HEK293 (cell line): ENCODE measurements around the gene DRG1.

Experiments
- CTCF ChIA-PET: fragments of 350-600 bp; formaldehyde crosslinking; extraction: SDS; loops from one replicate; lab custom pipeline; 2021; ENCODE audit warnings: antibody characterized with exemption; lab: Yijun Ruan, JAX
- POLR2A ChIA-PET: fragments of 300-600 bp; formaldehyde crosslinking; extraction: SDS; loops from one replicate; lab custom pipeline; 2020; ENCODE audit warnings: antibody characterized with exemption, inconsistent platforms; lab: Yijun Ruan, JAX
- H3K27ac ChIP-seq: fragments of 200-500 bp; sonication (Bioruptor generic); 2 replicates; pipeline ENCODE4 v1.5.1; 2014; ENCODE audit warnings: low read depth, low read length, control low read depth, inconsistent platforms; ENCODE audit errors: extremely low read depth
- H3K36me3 ChIP-seq, 2 experiments: fragments of 200-500 bp in 1 of 2; sonication (Bioruptor generic) in 1 of 2; 1 replicate in 1 of 2; 2 replicates in 1 of 2; pipeline ENCODE4 v1.5.1; 2014 to 2017; ENCODE audit warnings: inconsistent platforms in 2 of 2, low read length in 2 of 2; ENCODE audit not compliant: control insufficient read depth in 2 of 2, insufficient read depth in 1 of 2
- H3K4me1 ChIP-seq: fragments of 200-500 bp; sonication (Bioruptor generic); 2 replicates; pipeline ENCODE4 v1.5.1; 2014; ENCODE audit warnings: mild to moderate bottlenecking, low read length, inconsistent platforms; ENCODE audit not compliant: control insufficient read depth, insufficient read depth
- H3K4me3 ChIP-seq: 2 replicates; pipeline ENCODE4 v1.5.1; 2011; ENCODE audit warnings: low read depth, mild to moderate bottlenecking, control low read depth, low read length, moderate library complexity
- H3K9me3 ChIP-seq: fragments of 200-500 bp; sonication (Bioruptor generic); 2 replicates; pipeline ENCODE4 v1.5.1; 2014; ENCODE audit warnings: low read depth, low read length, inconsistent platforms; ENCODE audit not compliant: control insufficient read depth, insufficient read depth
- ELK4 ChIP-seq: IDR thresholded peaks from 2 replicates; pipeline ENCODE4 v1.6.1; 2011; ENCODE audit warnings: mild to moderate bottlenecking, low read depth, low read length, borderline replicate concordance
- GFI1B ChIP-seq: fragments of 450-650 bp; formaldehyde crosslinking; IDR thresholded peaks from 2 replicates; pipeline ENCODE4 v1.5.1; 2016; ENCODE audit warnings: missing biosample characterization, missing genetic modification characterization
- MYNN ChIP-seq: fragments of 450-650 bp; formaldehyde crosslinking; IDR thresholded peaks from 2 replicates; pipeline ENCODE4 v1.5.1; 2016; ENCODE audit warnings: missing biosample characterization, missing genetic modification characterization, borderline replicate concordance
- MZF1 ChIP-seq: fragments of 450-650 bp; formaldehyde crosslinking; IDR thresholded peaks from 2 replicates; pipeline ENCODE4 v1.5.1; 2017; ENCODE audit warnings: missing biosample characterization, missing genetic modification characterization, borderline replicate concordance
- SETDB1 ChIP-seq: IDR thresholded peaks from one replicate; pipeline ENCODE4 v1.6.1; 2017; ENCODE audit warnings: mild to moderate bottlenecking, low read length, moderate library complexity, mixed read lengths; ENCODE audit not compliant: insufficient read length
- SP2 ChIP-seq: fragments of 450-650 bp; formaldehyde crosslinking; IDR thresholded peaks from 2 replicates; pipeline ENCODE4 v1.5.1; 2016; ENCODE audit warnings: missing biosample characterization, missing genetic modification characterization
- SP3 ChIP-seq: fragments of 450-650 bp; formaldehyde crosslinking; IDR thresholded peaks from 2 replicates; pipeline ENCODE4 v1.5.1; 2016; ENCODE audit warnings: missing biosample characterization, missing genetic modification characterization
- ZFP69B ChIP-seq: fragments of 450-650 bp; formaldehyde crosslinking; IDR thresholded peaks from 2 replicates; pipeline ENCODE4 v1.5.1; 2016; ENCODE audit warnings: missing biosample characterization, missing genetic modification characterization
- ZNF132 ChIP-seq: fragments of 450-650 bp; formaldehyde crosslinking; IDR thresholded peaks from 2 replicates; pipeline ENCODE4 v1.5.1; 2017; ENCODE audit warnings: missing biosample characterization, missing genetic modification characterization, borderline replicate concordance
- ZNF2 ChIP-seq: fragments of 450-650 bp; formaldehyde crosslinking; IDR thresholded peaks from 2 replicates; pipeline ENCODE4 v1.5.1; 2016; ENCODE audit warnings: missing biosample characterization, missing genetic modification characterization
- ZNF214 ChIP-seq: fragments of 450-650 bp; formaldehyde crosslinking; IDR thresholded peaks from 2 replicates; pipeline ENCODE4 v1.5.1; 2017; ENCODE audit warnings: missing biosample characterization, mild to moderate bottlenecking, missing genetic modification characterization, borderline replicate concordance
- ZNF223 ChIP-seq: fragments of 450-650 bp; formaldehyde crosslinking; IDR thresholded peaks from 2 replicates; pipeline ENCODE4 v1.5.1; 2016; ENCODE audit warnings: missing biosample characterization, missing genetic modification characterization
- ZNF26 ChIP-seq: fragments of 450-650 bp; formaldehyde crosslinking; IDR thresholded peaks from 2 replicates; pipeline ENCODE4 v1.5.1; 2016; ENCODE audit warnings: missing biosample characterization, missing genetic modification characterization
- ZNF274 ChIP-seq, 2 experiments: fragments of 200-500 bp in 1 of 2; fragments of 450-650 bp in 1 of 2; sonication (Bioruptor generic) in 1 of 2; formaldehyde crosslinking in 1 of 2; IDR thresholded peaks; 2 replicates each; pipeline versions ENCODE4 v1.5.1 to v1.6.1; 2014 to 2016; ENCODE audit warnings: borderline replicate concordance in 1 of 2, inconsistent platforms in 1 of 2, low read length in 1 of 2, missing biosample characterization in 1 of 2, missing genetic modification characterization in 1 of 2
- ZNF311 ChIP-seq: fragments of 450-650 bp; formaldehyde crosslinking; IDR thresholded peaks from 2 replicates; pipeline ENCODE4 v1.5.1; 2017; ENCODE audit warnings: missing biosample characterization, missing genetic modification characterization, borderline replicate concordance
- ZNF350 ChIP-seq: fragments of 450-650 bp; formaldehyde crosslinking; IDR thresholded peaks from 2 replicates; pipeline ENCODE4 v1.5.0; 2017; ENCODE audit warnings: missing biosample characterization, mild to moderate bottlenecking, missing genetic modification characterization
- ZNF404 ChIP-seq: fragments of 450-650 bp; formaldehyde crosslinking; IDR thresholded peaks from 2 replicates; pipeline ENCODE4 v1.5.1; 2017; ENCODE audit warnings: missing biosample characterization, missing genetic modification characterization
- ZNF48 ChIP-seq: fragments of 450-650 bp; formaldehyde crosslinking; IDR thresholded peaks from 2 replicates; pipeline ENCODE4 v1.5.1; 2016; ENCODE audit warnings: missing biosample characterization, missing genetic modification characterization
- ZNF623 ChIP-seq: fragments of 450-650 bp; formaldehyde crosslinking; IDR thresholded peaks from 2 replicates; pipeline ENCODE4 v1.5.1; 2016; ENCODE audit warnings: missing biosample characterization, missing genetic modification characterization
- ZNF626 ChIP-seq: fragments of 450-650 bp; sonication (Bioruptor Pico); formaldehyde crosslinking; IDR thresholded peaks from 2 replicates; pipeline ENCODE4 v1.5.1; 2018; ENCODE audit warnings: missing biosample characterization, missing genetic modification characterization, inconsistent platforms
- ZNF660 ChIP-seq: fragments of 450-650 bp; IDR thresholded peaks from 2 replicates; pipeline ENCODE4 v1.5.1; 2018; ENCODE audit warnings: missing biosample characterization, mild to moderate bottlenecking, missing genetic modification characterization
- ZNF776 ChIP-seq: fragments of 450-650 bp; formaldehyde crosslinking; IDR thresholded peaks from 2 replicates; pipeline ENCODE4 v1.5.0; 2017; ENCODE audit warnings: missing biosample characterization, missing genetic modification characterization, borderline replicate concordance
- TF ChIP-seq, protein P1 (sequence below): fragments of 450-650 bp; formaldehyde crosslinking; IDR thresholded peaks from 2 replicates; pipeline ENCODE4 v1.5.1; 2017; ENCODE audit warnings: missing biosample characterization, missing genetic modification characterization
- TF ChIP-seq, protein P2 (sequence below): fragments of 450-650 bp; formaldehyde crosslinking; IDR thresholded peaks from 2 replicates; pipeline ENCODE4 v1.5.1; 2016; ENCODE audit warnings: missing biosample characterization, missing genetic modification characterization

DRG1 gene

GRCh38 chr22:31363885-31364465 lies 35.4 kb upstream of the DRG1 start:
- no peak overlapping the region for H3K27ac ChIP-seq
- TF ChIP-seq ZNF626 (tag by site-specific recombination) = no peak
- TF ChIP-seq, protein P1, sequence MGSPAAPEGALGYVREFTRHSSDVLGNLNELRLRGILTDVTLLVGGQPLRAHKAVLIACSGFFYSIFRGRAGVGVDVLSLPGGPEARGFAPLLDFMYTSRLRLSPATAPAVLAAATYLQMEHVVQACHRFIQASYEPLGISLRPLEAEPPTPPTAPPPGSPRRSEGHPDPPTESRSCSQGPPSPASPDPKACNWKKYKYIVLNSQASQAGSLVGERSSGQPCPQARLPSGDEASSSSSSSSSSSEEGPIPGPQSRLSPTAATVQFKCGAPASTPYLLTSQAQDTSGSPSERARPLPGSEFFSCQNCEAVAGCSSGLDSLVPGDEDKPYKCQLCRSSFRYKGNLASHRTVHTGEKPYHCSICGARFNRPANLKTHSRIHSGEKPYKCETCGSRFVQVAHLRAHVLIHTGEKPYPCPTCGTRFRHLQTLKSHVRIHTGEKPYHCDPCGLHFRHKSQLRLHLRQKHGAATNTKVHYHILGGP (tag by site-specific recombination) = no peak
- no peak for TF ChIP-seq ZNF223
- no peak for TF ChIP-seq GFI1B (tag by site-specific recombination)
- no peak for TF ChIP-seq SP3 (tag by site-specific recombination)
- TF ChIP-seq ZNF274 (IDR thresholded peaks at IDR 0.05; ENCODE audit: low read length) = no peak
- no peak for TF ChIP-seq ZNF274 (tag by site-specific recombination; IDR thresholded peaks at IDR 0.05; ENCODE audit: borderline replicate concordance)
- no peaks in the 10 kb centered on the region for H3K9me3 ChIP-seq
- no peak overlapping the region for H3K4me3 ChIP-seq
- CTCF ChIA-PET = no interaction called here
- H3K36me3 ChIP-seq = no peaks in the 10 kb centered on the region; a peak in 1 of 3 replicates
- POLR2A ChIA-PET = no interaction called here
- H3K4me1 ChIP-seq = no peaks in the 10 kb centered on the region

GRCh38 chr22:31367426-31367825 lies 32.0 kb upstream of the DRG1 start:
- ChIA-PET POLR2A (no interaction called here), CTCF (interaction anchor here (0.7 to 1.2 kb wide), 5 partner anchors 10 to 84 kb away, joined by 3 to 5 read pairs (median 3); no protein-coding TSS in a partner anchor)
- Histone ChIP-seq H3K4me3 (no peak overlapping the region), H3K4me1 (no peaks in the 10 kb centered on the region), H3K27ac (no peak overlapping the region), H3K36me3 (no peaks in the 10 kb centered on the region), H3K9me3 (no peaks in the 10 kb centered on the region)
- TF ChIP-seq ZNF350 = no peak
- TF ChIP-seq ZNF311 (tag by site-specific recombination) = no peak
- no peak for TF ChIP-seq ZNF776 (tag by site-specific recombination)
- no peak for TF ChIP-seq ZNF2 (tag by site-specific recombination)
- no peak for TF ChIP-seq ZNF660 (tag by site-specific recombination)
- no peak for TF ChIP-seq MYNN
- TF ChIP-seq, protein P2, sequence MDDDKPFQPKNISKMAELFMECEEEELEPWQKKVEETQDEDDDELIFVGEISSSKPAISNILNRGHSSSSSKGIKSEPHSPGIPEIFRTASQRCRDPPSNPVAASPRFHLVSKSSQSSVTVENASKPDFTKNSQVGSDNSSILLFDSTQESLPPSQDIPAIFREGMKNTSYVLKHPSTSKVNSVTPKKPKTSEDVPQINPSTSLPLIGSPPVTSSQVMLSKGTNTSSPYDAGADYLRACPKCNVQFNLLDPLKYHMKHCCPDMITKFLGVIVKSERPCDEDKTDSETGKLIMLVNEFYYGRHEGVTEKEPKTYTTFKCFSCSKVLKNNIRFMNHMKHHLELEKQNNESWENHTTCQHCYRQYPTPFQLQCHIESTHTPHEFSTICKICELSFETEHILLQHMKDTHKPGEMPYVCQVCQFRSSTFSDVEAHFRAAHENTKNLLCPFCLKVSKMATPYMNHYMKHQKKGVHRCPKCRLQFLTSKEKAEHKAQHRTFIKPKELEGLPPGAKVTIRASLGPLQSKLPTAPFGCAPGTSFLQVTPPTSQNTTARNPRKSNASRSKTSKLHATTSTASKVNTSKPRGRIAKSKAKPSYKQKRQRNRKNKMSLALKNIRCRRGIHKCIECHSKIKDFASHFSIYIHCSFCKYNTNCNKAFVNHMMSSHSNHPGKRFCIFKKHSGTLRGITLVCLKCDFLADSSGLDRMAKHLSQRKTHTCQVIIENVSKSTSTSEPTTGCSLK (tag by site-specific recombination) = no peak
- TF ChIP-seq SP2 (tag by site-specific recombination) = no peak

GRCh38 chr22:31377612-31378011 lies 21.8 kb upstream of the DRG1 start:
- Histone ChIP-seq H3K9me3 (no peaks in the 10 kb centered on the region), H3K36me3 (no peaks in the 10 kb centered on the region; a peak in 1 of 3 replicates), H3K4me3 (no peak overlapping the region), H3K4me1 (no peaks in the 10 kb centered on the region), H3K27ac (no peak overlapping the region)
- POLR2A ChIA-PET = no interaction called here
- CTCF ChIA-PET = interaction anchor here (1.5 kb wide), 1 partner anchor 10 kb away, joined by 4 read pairs; no protein-coding TSS in a partner anchor
- TF ChIP-seq ZNF404 (no peak), ELK4 (no peak), SETDB1 (no peak), ZNF214 (tag by site-specific recombination) (no peak), ZNF132 (tag by site-specific recombination) (no peak), MZF1 (tag by site-specific recombination) (no peak), ZNF776 (tag by site-specific recombination) (no peak), ZNF623 (tag by site-specific recombination) (no peak), ZFP69B (tag by site-specific recombination) (no peak), ZNF26 (tag by site-specific recombination) (no peak), ZNF48 (tag by site-specific recombination) (no peak)
